Mesendoderm (in vitro differentiated cells): ENCODE results near the gene SRI.

Experiments
- DNase-seq: peaks from one replicate; pipeline ENCODE4 v3.0.0; 2013
- H2AK5ac ChIP-seq: 2 replicates; pipeline ENCODE4 v1.6.1; 2013; ENCODE audit warnings: low read length, inconsistent platforms
- H2BK120ac ChIP-seq: 2 replicates; pipeline ENCODE4 v1.6.1; 2013; ENCODE audit warnings: low read depth, mild to moderate bottlenecking, low read length, moderate library complexity, mixed read lengths
- H2BK15ac ChIP-seq: replicated peaks from 2 replicates; pipeline ENCODE4 v1.6.1; 2013; ENCODE audit warnings: low read depth, mild to moderate bottlenecking, moderate library complexity
- H2BK5ac ChIP-seq: 2 replicates; pipeline ENCODE4 v1.6.1; 2013; ENCODE audit warnings: low read length, inconsistent platforms
- H3K18ac ChIP-seq: 2 replicates; pipeline ENCODE4 v1.6.1; 2013; ENCODE audit warnings: mild to moderate bottlenecking, low read length, mixed read lengths
- H3K23ac ChIP-seq: one replicate; pipeline ENCODE4 v1.6.1; 2013; ENCODE audit warnings: low read length
- H3K27ac ChIP-seq: 2 replicates; pipeline ENCODE4 v1.5.1; 2013; ENCODE audit warnings: low read depth, mild to moderate bottlenecking, inconsistent platforms, low read length, moderate library complexity
- H3K27me3 ChIP-seq: 2 replicates; pipeline ENCODE4 v1.6.1; 2013; ENCODE audit warnings: low read length, control low read depth, mild to moderate bottlenecking, inconsistent platforms; ENCODE audit not compliant: insufficient read depth, poor library complexity
- H3K36me3 ChIP-seq: 2 replicates; pipeline ENCODE4 v1.6.1; 2013; ENCODE audit warnings: low read length, inconsistent platforms; ENCODE audit not compliant: control insufficient read depth, insufficient read depth
- H3K4ac ChIP-seq: one replicate; pipeline ENCODE4 v1.6.1; 2013; ENCODE audit warnings: low read depth, mild to moderate bottlenecking, low read length, moderate library complexity
- H3K4me1 ChIP-seq: 2 replicates; pipeline ENCODE4 v1.6.1; 2013; ENCODE audit warnings: low read depth, low read length, inconsistent platforms; ENCODE audit not compliant: control insufficient read depth
- H3K4me2 ChIP-seq: 2 replicates; pipeline ENCODE4 v1.6.1; 2013; ENCODE audit warnings: low read length
- H3K4me3 ChIP-seq: 2 replicates; pipeline ENCODE4 v1.5.1; 2013; ENCODE audit warnings: mild to moderate bottlenecking, low read length
- H3K56ac ChIP-seq: one replicate; pipeline ENCODE4 v1.6.1; 2013; ENCODE audit warnings: low read length
- H3K79me1 ChIP-seq: 2 replicates; pipeline ENCODE4 v1.6.1; 2013; ENCODE audit warnings: low read length, inconsistent platforms
- H3K79me2 ChIP-seq: 2 replicates; pipeline ENCODE4 v1.6.1; 2013; ENCODE audit warnings: mild to moderate bottlenecking, low read length; ENCODE audit not compliant: control insufficient read depth, insufficient read depth
- H3K9ac ChIP-seq: 2 replicates; pipeline ENCODE4 v1.6.1; 2013; ENCODE audit warnings: low read length, inconsistent platforms
- H4K5ac ChIP-seq: one replicate; pipeline ENCODE4 v1.6.1; 2013; ENCODE audit warnings: low read length
- H4K8ac ChIP-seq: one replicate; pipeline ENCODE4 v1.6.1; 2013; ENCODE audit warnings: low read depth, mild to moderate bottlenecking, control low read depth, low read length, moderate library complexity
- WGBS: extraction: QIAGEN DNeasy Blood & Tissue Kit; methylation state at CpG from one replicate; pipeline ENCODE4 v1.1.7; 2013; ENCODE audit warnings: low lambda C conversion rate, missing lambda C conversion rate; ENCODE audit not compliant: insufficient coverage; ENCODE audit errors: extremely low coverage; 5-methylcytosine and 5-hydroxymethylcytosine counted together

SRI gene

DNA sequence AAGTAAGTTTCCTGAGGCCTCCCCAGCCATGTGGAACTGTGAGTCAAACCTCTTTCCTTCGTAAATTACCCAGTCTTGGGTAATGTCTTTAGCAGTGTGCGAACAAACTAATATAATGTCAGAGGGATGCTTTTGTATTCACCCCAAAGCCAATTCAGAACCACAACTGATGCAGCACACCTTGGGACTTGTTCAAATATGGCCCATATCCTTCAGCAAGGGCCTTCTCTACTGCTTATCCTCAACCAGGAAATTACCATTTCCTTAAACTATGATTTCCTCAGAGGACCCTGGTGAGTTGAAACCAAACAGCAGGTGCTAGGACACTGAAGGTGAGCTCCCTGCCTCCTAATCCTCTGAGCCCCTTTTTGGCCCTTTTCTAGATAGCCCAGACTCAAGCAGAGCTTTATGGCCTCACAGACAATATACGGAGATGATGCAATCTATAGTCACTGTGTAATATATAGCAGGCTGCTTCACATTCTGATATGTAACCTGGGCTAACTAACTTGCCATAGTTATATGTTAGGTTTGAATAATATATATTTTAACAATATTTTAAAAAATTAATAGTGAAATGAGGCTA is 15.2 kb downstream of the SRI start:
- no peaks in the 10 kb centered on the region for H3K79me1 ChIP-seq
- H3K56ac ChIP-seq = no peak overlapping the region
- no peak overlapping the region for H3K23ac ChIP-seq
- H2AK5ac ChIP-seq = no peak overlapping the region
- H3K27me3 ChIP-seq = no peaks in the 10 kb centered on the region
- H3K36me3 ChIP-seq = peaks cover 2% of the 10 kb centered on the region
- H3K27ac ChIP-seq = no peak overlapping the region
- no peaks in the 10 kb centered on the region for H3K79me2 ChIP-seq
- no peak overlapping the region for H4K8ac ChIP-seq
- no peak overlapping the region for H3K4me3 ChIP-seq
- no peak overlapping the region for H3K18ac ChIP-seq
- peaks cover 4% of the 10 kb centered on the region for H3K4me1 ChIP-seq
- no peak for DNase-seq
- no peak overlapping the region for H3K4me2 ChIP-seq
- H2BK15ac ChIP-seq = no peak overlapping the region
- H4K5ac ChIP-seq = no peak overlapping the region
- no peak overlapping the region for H3K4ac ChIP-seq
- no peak overlapping the region for H2BK120ac ChIP-seq
- WGBS = no CpG with 5 or more reads among the region's 3 CpGs
- H3K9ac ChIP-seq = no peak overlapping the region
- H2BK5ac ChIP-seq = no peak overlapping the region

DNA sequence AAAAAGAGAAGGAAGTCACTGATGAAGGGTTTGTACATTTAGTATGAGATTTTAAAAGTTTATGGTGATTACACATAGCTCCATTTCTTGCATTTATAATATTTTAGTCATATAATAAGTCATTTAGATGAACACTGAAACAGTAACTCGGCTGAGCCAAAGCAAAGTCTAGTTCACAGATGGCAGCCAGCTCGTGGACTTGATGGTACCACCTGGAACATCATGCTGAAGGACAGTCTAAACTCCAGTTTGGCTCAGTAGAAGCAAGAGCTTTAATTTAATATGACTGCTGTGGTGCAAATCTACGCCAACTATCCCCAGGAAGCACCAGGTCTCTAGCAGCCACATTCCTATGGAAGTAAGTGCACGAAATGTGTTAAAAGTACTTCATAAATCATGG is 16.4 kb downstream of the SRI start:
- Histone ChIP-seq H3K27ac (no peak overlapping the region), H3K4me2 (no peak overlapping the region), H3K4me3 (no peak overlapping the region), H4K8ac (no peak overlapping the region), H3K18ac (no peak overlapping the region), H3K23ac (no peak overlapping the region), H4K5ac (no peak overlapping the region), H2BK120ac (no peak overlapping the region), H3K36me3 (peaks cover 2% of the 10 kb centered on the region), H2AK5ac (no peak overlapping the region), H3K4ac (no peak overlapping the region), H3K27me3 (no peaks in the 10 kb centered on the region), H2BK15ac (no peak overlapping the region), H3K79me1 (no peaks in the 10 kb centered on the region), H3K9ac (no peak overlapping the region), H3K4me1 (peaks cover 4% of the 10 kb centered on the region), H3K79me2 (no peaks in the 10 kb centered on the region), H2BK5ac (no peak overlapping the region), H3K56ac (no peak overlapping the region)
- DNase-seq = no peak
- no CpG with 5 or more reads among the region's 4 CpGs for WGBS

GRCh38 chr7:88202799-88203198 is 17.0 kb downstream of the SRI start:
- WGBS = no CpG with 5 or more reads among the region's 3 CpGs
- Histone ChIP-seq H2BK15ac (no peak overlapping the region), H3K27me3 (no peaks in the 10 kb centered on the region), H3K4me3 (no peak overlapping the region), H2BK120ac (no peak overlapping the region), H3K9ac (no peak overlapping the region), H3K79me1 (no peaks in the 10 kb centered on the region), H4K8ac (no peak overlapping the region), H3K4ac (no peak overlapping the region), H2BK5ac (no peak overlapping the region), H3K36me3 (peaks cover 2% of the 10 kb centered on the region), H3K56ac (no peak overlapping the region), H3K4me1 (peaks cover 4% of the 10 kb centered on the region), H3K4me2 (no peak overlapping the region), H3K23ac (no peak overlapping the region), H3K79me2 (no peaks in the 10 kb centered on the region), H3K27ac (no peak overlapping the region), H3K18ac (no peak overlapping the region), H4K5ac (no peak overlapping the region), H2AK5ac (no peak overlapping the region)
- no peak for DNase-seq

DNA sequence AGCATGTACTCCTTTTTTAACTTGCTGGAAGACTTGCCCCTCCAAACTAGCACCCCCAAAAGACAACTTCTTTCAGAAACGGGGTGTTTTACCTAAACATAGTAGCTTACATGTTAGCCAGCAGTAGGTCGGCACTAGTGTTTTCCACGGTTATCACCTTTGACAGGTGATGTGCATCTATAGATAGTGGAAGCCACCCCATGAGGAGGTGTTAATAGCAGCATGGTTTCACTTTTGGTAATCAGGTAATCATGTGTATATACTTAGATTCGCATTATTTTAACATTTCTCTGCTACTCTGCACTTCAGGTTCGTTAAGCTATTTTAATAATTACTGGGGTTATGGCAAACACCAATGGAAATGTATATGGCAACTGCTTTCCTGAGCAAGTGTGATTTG is 17.6 kb downstream of the SRI start:
- Histone ChIP-seq H3K23ac (no peak overlapping the region), H3K56ac (no peak overlapping the region), H2BK15ac (no peak overlapping the region), H3K79me1 (no peaks in the 10 kb centered on the region), H3K27ac (no peak overlapping the region), H3K4me3 (no peak overlapping the region), H4K5ac (no peak overlapping the region), H2BK5ac (no peak overlapping the region), H3K79me2 (no peaks in the 10 kb centered on the region), H3K4me1 (peaks cover 4% of the 10 kb centered on the region), H2BK120ac (no peak overlapping the region), H3K27me3 (no peaks in the 10 kb centered on the region), H2AK5ac (no peak overlapping the region), H3K9ac (no peak overlapping the region), H3K4me2 (no peak overlapping the region), H3K36me3 (peaks cover 2% of the 10 kb centered on the region), H4K8ac (no peak overlapping the region), H3K18ac (no peak overlapping the region), H3K4ac (no peak overlapping the region)
- DNase-seq = peak; percentile 28
- no CpG with 5 or more reads among the region's 5 CpGs for WGBS

DNA sequence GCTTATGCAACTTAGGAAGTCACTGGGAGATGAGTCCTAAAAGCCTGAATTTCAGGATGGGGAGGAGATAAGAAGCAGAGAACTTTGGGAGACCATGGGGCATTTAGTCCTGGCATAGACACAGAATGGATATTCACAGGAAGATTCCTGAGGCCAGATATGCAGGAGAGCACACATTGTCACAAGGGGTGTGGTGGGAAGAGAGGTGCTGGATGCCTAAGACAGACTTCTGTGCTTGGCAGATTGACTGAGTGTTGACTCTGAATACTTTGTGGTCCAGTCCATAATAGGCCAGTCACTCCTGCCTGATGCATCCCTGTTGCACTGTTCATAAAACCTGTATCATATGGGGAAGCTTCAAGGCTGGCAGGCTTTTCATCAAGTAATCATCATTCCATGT is 18.5 kb downstream of the SRI start:
- H3K4me1 ChIP-seq = peaks cover 4% of the 10 kb centered on the region
- no peak overlapping the region for H3K27ac ChIP-seq
- no peak overlapping the region for H4K8ac ChIP-seq
- no peak overlapping the region for H3K23ac ChIP-seq
- peaks cover 1% of the 10 kb centered on the region for H3K36me3 ChIP-seq
- H3K18ac ChIP-seq = no peak overlapping the region
- no peak overlapping the region for H3K9ac ChIP-seq
- H3K27me3 ChIP-seq = no peaks in the 10 kb centered on the region
- no peak overlapping the region for H3K4ac ChIP-seq
- no peak overlapping the region for H2BK120ac ChIP-seq
- no peak overlapping the region for H2BK15ac ChIP-seq
- no peak overlapping the region for H4K5ac ChIP-seq
- no peaks in the 10 kb centered on the region for H3K79me1 ChIP-seq
- no peak overlapping the region for H3K4me3 ChIP-seq
- DNase-seq = peak; percentile 41
- no peak overlapping the region for H3K4me2 ChIP-seq
- H2BK5ac ChIP-seq = no peak overlapping the region
- H3K56ac ChIP-seq = no peak overlapping the region
- no peak overlapping the region for H2AK5ac ChIP-seq
- no peaks in the 10 kb centered on the region for H3K79me2 ChIP-seq

DNA sequence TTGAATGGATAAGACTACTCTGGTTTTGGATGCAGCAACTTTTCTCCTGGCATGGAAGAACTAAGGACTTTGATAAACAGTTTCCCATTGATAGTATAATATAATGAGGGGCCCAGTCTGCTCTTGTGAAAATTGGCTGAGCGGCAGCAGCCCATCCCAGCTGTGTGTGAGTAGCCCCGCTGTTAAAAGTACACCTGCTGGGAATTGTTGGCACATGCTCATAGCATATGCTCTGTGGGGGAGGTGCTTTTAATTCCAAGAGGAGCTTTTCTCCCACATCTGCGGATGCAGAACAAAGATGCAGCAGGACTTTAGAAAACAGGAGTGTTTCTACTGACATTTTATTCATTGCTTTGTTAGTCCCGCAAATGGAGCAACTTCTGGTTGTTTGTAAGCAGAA is 19.0 kb downstream of the SRI start:
- H3K18ac ChIP-seq = no peak overlapping the region
- H2BK15ac ChIP-seq = no peak overlapping the region
- H4K5ac ChIP-seq = no peak overlapping the region
- no peak overlapping the region for H3K27ac ChIP-seq
- H3K36me3 ChIP-seq = no peaks in the 10 kb centered on the region
- no peaks in the 10 kb centered on the region for H3K79me1 ChIP-seq
- H3K23ac ChIP-seq = no peak overlapping the region
- no peak overlapping the region for H2BK5ac ChIP-seq
- DNase-seq = peak; percentile 38
- H3K4me2 ChIP-seq = no peak overlapping the region
- H4K8ac ChIP-seq = no peak overlapping the region
- no peak overlapping the region for H3K56ac ChIP-seq
- H3K4me1 ChIP-seq = peaks cover 4% of the 10 kb centered on the region
- H3K4ac ChIP-seq = no peak overlapping the region
- H2AK5ac ChIP-seq = no peak overlapping the region
- WGBS = no CpG with 5 or more reads among the region's 4 CpGs
- H2BK120ac ChIP-seq = no peak overlapping the region
- H3K27me3 ChIP-seq = no peaks in the 10 kb centered on the region
- no peaks in the 10 kb centered on the region for H3K79me2 ChIP-seq
- no peak overlapping the region for H3K9ac ChIP-seq
- no peak overlapping the region for H3K4me3 ChIP-seq
